Measurements from ENCODE around the gene KIAA1614.
A peak's percentile ranks its signal among the peaks of the same experiment; 100 is the strongest.
"Not testable (repeated sequence)": the region's sequence is repeated elsewhere in the genome, so short reads cannot be mapped to it uniquely, and the experiment has no call there.

Gene KIAA1614

DNA sequence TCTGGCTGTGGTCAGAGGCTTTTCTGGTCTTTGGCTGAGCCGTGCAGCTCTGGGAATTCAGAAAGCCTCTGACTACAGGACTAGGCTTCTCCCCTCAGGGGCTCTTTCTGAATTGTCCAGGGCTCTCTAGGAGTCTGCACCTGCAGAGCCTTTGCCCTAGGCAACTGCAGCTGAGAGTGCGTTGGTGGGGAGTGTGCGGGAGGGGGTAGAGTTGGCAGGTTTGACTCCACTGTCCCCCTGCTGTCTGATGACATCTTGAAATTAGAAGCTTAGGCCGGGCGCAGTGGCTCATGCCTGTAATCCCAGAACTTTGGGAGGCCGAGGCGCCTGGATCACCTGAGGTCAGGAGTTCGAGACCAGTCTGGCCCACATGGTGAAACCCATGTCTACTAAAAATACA lies 32.9 kb downstream of the KIAA1614 start:
- DNase-seq, result no peak

- no peak for DNase-seq
Observed at GRCh38 chr1:180946056-180946455, 33.4 kb downstream of the KIAA1614 start.

DNA sequence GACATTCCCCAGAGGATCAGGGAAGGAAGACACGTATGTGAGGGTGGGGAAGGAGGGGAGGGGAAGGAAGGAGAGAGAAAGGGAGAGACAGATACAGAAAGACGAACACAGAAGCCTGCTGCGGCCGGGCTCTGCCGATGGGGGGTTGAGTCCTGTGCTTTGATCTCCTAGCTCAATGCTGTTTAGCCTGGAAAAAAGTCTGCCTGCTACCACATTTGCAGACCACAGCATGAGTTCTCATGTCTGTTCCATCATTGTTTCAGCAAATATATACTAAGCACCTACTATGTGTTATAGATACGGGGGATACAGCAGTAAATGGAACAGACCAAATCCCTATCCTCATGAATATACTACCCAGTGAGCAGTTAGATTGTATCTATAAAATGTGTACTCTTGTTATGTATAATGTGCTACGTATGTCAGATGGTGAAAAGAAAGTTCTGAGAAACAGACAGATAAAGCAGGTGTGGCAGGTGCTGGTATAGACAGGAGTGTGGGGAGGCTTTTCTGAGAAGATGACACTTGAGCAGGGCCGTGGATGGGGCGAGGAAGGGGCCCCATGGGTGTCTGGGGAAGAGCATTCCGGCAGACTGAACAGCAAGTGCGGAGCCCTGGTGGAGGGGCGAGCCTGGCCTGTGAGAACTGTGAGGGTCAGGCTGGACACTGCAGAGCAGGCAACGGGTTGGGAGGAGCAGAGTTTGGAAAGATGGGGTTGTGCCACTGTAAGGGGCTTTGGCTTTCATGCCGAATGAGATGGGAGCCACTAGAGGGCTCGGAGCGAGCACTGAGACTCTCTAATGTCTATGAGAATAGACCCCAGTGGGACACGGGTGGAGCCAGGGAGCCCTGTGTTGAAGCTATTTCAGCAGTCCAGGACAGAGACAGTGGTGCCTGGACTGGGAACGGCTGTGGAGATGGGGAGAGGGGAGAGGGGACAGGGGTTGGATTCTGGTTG lies 34.1 kb downstream of the KIAA1614 start:
- DNase-seq, result no peak

DNA sequence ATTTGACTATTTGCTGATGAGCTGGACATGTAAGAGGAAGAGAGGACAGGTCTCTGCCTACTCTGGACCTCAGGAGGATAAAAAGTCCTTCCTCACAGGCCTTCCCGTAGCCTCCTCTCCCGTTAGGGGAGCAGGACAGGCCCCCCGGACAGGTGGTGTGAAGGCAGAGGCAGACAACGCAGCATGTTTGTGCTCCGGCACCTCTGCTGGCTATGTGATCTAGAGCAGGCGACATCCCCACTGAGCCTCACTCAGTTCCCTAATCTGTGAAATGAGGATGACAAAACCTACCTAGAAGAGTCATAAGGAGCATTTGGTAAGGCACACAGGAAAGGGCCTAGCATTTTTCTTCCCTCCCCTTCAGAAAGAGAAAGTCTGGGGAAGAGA lies 34.8 kb downstream of the KIAA1614 start:
- no peak for DNase-seq

- DNase-seq, result no peak
Observed at GRCh38 chr1:180947901-180948640, 35.4 kb downstream of the KIAA1614 start.

DNA sequence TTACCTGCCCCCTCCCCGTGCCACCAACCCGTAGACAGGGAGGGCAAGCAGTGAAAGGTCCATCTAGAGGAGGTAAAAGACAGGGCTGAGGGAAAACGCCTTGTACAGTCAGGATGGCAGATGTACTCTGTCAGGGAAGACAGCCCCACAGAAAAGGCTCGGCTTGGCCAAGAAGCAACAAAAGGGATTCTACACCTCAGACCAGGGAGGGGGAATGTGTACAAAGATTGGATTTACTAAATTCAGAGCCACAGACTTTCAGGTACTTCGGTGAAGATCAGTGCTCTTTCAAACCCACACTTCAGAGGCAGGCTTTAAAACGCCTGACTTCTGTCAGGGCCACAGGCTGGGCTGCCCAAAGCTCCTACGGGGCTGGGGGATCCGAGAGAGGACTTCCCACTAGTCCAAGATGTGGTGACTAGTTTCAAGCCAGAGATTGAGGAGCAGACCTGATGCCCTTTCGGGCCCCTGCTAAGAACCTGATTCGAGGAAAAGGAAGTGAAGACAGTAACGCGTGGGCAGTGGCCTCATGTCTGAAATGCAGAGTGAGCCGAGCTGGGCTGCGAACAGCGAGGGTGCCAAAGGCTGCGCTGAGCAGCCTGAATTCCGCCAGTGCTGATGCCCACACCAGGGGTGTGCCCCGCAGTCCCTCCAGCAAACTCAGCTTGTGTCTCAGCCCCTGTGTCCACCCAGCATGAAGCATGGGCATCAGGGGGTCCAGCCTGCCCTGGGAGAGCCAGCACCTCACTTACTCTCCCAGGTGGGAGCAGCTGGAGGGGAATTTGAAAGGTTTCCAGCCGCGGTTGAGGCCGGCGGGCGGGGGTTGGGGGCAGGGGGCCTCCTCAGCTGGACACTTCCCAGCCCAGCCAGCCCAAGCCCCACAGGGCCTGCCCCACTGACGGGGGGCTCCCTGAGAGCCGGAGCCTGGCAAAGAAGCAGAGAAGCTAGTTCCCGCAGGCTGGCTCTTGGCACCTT lies 36.2 kb downstream of the KIAA1614 start:
- no peak for DNase-seq

- no peak for DNase-seq
Observed at GRCh38 chr1:180949616-180950000, 36.9 kb downstream of the KIAA1614 start.

DNA sequence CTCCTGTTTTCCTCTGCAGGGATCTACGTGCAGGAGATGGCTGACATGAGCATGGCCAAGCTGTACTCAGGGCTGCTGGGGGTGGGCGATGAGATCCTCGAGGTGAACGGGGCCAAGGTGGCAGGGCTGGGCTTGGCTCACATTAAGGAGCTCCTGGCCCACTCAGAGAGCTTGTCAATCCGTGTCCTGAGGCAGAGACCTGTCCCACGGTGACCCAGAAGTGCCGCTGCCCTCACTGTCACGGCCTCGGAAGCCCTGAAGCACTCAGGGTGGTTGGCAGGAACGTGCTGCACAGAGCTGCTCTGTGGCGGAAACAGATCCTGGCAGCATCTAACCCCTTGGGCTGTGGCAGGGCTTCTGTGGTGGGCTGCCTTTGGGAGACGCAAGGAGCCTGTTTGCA lies 37.6 kb downstream of the KIAA1614 start:
- no peak for DNase-seq

DNA sequence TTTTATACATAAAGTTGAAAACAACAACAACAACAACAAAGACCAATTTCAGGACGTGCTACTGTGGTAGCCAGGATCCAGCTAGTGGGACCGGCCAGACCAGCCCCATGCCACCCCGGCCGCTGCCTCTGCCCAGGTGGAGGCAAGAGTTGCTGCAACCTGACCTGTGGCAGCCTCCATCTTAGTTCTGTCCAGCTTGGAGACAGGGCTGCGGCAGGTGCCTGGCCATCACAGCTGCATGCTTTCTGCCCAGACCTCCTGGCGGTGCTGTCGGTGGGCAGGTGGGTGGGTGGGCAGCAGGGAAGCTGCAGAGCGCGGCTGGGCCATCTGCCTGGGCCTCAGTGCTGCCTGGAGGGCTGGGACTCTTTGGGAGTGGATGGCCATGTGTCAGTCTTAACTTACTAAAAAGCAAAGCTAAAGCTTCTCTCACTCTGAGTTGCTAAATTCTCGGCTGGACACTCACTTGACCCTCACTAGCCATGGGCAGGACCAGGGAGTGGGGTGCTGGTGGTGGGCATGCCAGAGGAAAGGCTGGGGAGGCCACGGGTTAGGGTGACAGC lies 38.6 kb downstream of the KIAA1614 start:
- no peak for DNase-seq

DNA sequence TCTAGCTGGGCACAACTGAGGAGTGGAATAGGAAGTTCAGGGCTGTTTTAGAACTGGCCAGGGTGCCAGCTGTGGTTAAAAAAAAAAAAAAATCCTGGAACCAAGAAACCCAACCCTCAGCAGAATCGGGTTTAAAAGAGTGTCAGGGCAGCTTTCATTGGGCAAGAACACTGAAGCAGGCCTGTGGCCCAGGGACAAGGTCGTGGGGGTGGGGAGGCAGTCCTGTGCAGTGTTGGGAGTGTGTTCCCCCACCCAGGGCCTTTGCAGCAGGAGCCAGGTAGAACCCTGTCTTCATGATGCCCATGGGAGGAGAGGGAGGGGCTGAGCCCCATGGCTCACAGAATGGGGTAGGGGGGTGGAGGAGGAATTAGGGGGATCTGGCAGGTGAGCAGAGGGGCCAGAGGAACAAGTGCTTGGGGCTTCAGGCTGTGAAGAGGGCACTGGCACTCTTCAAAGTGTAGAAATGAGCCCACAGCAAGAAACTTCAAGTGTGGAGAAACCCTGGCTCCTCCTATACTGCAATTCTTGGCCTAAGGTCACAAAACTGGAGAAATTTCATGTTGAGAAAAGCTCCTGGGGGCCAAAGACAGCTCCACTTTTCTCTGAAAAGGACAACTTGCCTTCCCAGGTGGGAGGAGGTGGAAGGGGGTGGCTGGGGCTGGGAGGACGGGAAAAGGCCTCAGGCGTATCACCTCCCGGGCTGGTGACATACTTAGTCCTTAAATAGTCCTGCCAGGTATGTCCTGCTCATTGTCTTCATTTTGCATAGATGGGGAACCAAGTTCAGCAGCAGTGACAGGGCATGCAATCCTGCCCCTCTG lies 39.3 kb downstream of the KIAA1614 start:
- no peak for DNase-seq

DNA sequence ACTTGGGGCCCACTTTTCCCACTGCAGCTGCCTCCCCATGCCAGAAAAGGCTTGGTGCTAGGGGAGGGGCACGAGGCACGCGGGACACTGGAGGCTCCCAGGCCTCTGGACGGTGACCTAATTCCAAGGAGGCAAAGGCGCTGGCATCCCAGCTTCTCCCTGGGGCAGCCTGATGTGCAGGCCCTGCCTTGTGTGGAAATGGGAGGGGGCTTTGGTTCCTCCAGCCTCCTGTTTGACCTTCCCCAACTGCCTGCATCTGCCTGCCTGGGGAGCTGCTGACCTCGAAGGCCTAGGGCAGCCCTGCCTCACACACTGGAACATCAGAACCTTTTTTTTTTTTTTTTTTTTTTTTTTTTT lies 39.9 kb downstream of the KIAA1614 start:
- DNase-seq, result no peak

DNA sequence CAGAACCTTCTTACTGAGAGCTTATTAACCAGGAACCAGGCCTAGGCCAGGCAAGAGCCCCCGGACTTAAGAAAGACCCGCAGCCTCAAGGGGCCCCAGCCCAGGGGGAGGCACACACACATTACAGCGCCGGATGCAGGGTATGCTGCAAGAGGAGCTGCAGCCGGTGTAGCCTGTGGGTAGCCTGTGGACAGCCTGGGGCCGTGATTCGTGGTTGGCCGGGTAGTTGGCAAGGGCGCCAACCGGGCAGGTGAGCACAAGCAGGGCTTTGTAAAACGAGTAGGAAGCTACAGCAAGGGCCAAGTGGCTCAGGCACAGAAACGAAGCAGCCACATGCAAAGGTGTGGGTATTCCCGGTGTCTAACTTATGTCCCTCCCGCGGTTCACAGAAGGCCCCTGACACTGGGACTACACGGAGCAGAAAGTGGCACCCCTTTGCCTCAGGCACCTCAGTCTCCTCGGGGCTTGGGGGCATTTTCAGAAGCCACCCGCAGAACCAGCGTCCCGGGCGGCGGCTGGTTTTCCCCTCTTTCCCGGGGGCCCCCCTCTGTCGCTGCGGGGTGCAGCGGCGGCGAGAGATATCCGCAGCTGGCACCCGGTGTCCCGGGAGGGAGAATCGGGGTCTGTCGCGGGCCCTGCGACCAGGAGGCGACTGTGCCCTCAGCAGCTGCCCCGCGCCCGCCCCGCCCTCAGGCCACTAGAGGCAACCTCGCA lies 40.8 kb downstream of the KIAA1614 start:
- DNase-seq, result no peak

DNA sequence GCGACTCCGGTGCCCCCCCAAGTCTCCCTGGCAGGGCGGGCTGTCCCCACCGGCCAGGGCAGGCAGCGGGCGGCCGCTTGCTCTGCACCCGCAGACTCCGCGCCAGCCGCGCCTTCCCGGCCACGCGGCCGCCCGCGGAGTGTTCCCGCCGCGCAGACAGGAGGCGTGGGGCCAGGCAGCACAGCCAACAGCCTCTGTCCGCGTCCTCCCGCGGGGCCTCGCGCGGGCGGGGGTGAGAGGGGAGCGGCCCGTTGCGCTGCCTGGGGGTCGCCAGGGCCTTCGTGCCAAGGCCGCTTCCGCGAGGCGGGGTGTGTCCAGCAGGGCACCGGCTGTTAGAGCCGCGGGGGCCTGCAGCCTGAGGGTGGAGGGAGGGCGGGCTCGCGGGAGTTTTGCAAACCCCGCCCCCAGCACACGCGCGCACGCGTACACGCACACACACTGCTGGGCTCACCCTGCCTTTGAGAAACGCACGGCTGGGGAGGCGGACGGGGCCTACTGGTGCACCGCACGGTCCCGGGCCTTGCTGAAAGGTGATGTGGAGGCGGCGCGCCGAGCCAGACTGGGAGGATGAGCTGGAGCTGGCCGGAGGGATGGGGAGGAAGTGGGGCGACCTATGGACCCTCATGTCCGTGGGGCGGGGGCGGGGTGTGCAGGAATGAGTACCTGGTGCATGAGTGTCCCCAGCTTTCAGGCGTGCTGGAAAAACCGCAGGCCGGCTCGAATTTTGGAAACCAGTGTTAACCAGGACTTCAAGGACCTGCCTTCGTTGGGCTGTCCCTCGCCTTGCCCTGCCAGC lies 41.5 kb downstream of the KIAA1614 start:
- DNase-seq, result peak; percentile 71 to 73

- no peak for DNase-seq
Observed at GRCh38 chr1:180954801-180955165, 42.1 kb downstream of the KIAA1614 start.

- no peak for DNase-seq
Observed at GRCh38 chr1:180956028-180956640, 43.4 kb downstream of the KIAA1614 start.

GRCh38 chr1:180959620-180960019 lies 46.9 kb downstream of the KIAA1614 start:
- DNase-seq, result not testable (repeated sequence)

- no peak for DNase-seq
Observed at GRCh38 chr1:180961622-180962021, 48.9 kb downstream of the KIAA1614 start.

DNA sequence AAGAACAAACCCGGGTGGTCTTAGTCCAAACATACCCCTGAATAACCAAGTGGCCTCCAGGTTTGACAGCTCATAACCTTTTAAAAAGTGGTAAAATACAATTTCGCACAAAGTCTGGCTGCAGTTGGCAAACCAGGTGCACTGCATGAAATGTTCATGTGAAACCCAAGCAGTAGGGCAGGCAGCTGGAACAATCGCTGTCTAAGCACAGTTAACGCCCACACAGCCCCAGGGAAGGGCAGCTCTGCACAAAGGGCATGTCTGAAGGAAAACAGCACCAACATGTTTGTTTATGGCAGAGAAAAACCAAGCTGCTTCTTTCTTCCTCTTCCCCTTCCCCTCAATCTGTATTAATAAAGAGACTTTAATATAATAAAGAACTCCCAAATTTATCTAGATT lies 49.5 kb downstream of the KIAA1614 start:
- DNase-seq, result no peak

GRCh38 chr1:180964056-180964455 lies 51.4 kb downstream of the KIAA1614 start:
- no peak for DNase-seq

DNA sequence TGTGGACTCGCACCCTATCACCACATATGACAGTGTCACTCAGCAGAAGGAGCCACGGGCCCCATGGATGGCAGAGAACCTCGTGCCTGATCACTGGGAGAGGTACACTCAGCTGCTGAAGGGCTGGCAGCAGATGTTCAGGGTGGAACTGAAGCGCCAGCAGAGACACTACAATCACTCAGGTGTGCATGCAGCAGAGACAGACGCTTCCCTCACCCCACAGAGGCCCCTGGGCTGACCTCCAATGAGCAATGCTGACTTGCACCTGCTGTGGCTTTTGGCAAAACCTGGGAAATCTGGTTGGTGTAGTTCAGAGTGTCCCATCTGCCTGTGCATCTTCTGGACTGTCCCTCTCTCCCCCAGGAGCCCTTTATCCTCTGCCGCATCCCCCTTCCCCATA lies 51.9 kb downstream of the KIAA1614 start:
- no peak for DNase-seq

Data from activated CD4-positive, alpha-beta T cell treated with anti-CD3 and anti-CD28 coated beads for 4 hours (primary cell).